Amygdala (tissue), 56 donors: ENCODE data around the gene POLR2A.
"Not testable (repeated sequence)": the region's sequence is repeated elsewhere in the genome, so short reads cannot be mapped to it uniquely, and the experiment has no call there.

ENCODE experiments used
- DNase-seq, 56 donors: peaks; one replicate each; lab custom pipeline; 2025; lab: John Stamatoyannopoulos, UW

The POLR2A gene

GRCh38 chr17:7459961-7460545 is 24.1 kb upstream of the POLR2A start:
- DNase-seq, result no peak

- no peak for DNase-seq
These were observed 23.1 kb upstream of the POLR2A start for GRCh38 chr17:7460850-7461660.

- DNase-seq, result no peak
These were observed 21.4 kb upstream of the POLR2A start for GRCh38 chr17:7462474-7463371.

GRCh38 chr17:7463372-7463846 is 20.8 kb upstream of the POLR2A start:
- DNase-seq, result no peak

- DNase-seq, result no peak
These were observed 20.1 kb upstream of the POLR2A start for GRCh38 chr17:7464081-7464480.

- DNase-seq, result no peak
These were observed 18.4 kb upstream of the POLR2A start for GRCh38 chr17:7465597-7466275.

- DNase-seq, result no peak
These were observed 17.9 kb upstream of the POLR2A start for GRCh38 chr17:7466318-7466638.

GRCh38 chr17:7466639-7467341 is 17.4 kb upstream of the POLR2A start:
- DNase-seq, result peak in 8 of 56 donors; percentile 18 to 89 (median 40)

GRCh38 chr17:7467498-7467897 is 16.7 kb upstream of the POLR2A start:
- no peak for DNase-seq

GRCh38 chr17:7468290-7468689 is 15.9 kb upstream of the POLR2A start:
- no peak for DNase-seq

- DNase-seq, result no peak
These were observed 15.3 kb upstream of the POLR2A start for GRCh38 chr17:7468804-7469389.

- DNase-seq, result not testable (repeated sequence)
These were observed 14.3 kb upstream of the POLR2A start for GRCh38 chr17:7469843-7470242.

- not testable (repeated sequence) for DNase-seq
These were observed 13.7 kb upstream of the POLR2A start for GRCh38 chr17:7470457-7470973.

GRCh38 chr17:7471729-7472128 is 12.4 kb upstream of the POLR2A start:
- DNase-seq, result no peak

GRCh38 chr17:7474767-7475166 is 9.4 kb upstream of the POLR2A start:
- not testable (repeated sequence) for DNase-seq

GRCh38 chr17:7475764-7476422 is 8.3 kb upstream of the POLR2A start:
- DNase-seq, result no peak

GRCh38 chr17:7476494-7476893 is 7.7 kb upstream of the POLR2A start:
- no peak for DNase-seq

- DNase-seq, result no peak
These were observed 7.2 kb upstream of the POLR2A start for GRCh38 chr17:7476951-7477350.
